HUES6 (cell line): ENCODE data around the gene KCNG4.
"Not testable (repeated sequence)": the region's sequence is repeated elsewhere in the genome, so short reads cannot be mapped to it uniquely, and the experiment has no call there.

Experiments
- H3K27ac ChIP-seq: 2 replicates; pipeline ENCODE4 v1.7.0; 2013; ENCODE audit warnings: low read depth, mild to moderate bottlenecking, low read length, inconsistent platforms
- H3K27me3 ChIP-seq: 2 replicates; pipeline ENCODE4 v1.6.1; 2013; ENCODE audit warnings: low read length; ENCODE audit not compliant: control insufficient read depth, insufficient read depth
- H3K36me3 ChIP-seq: 2 replicates; pipeline ENCODE4 v1.6.1; 2013; ENCODE audit warnings: low read length; ENCODE audit not compliant: control insufficient read depth, insufficient read depth
- H3K4me1 ChIP-seq: 2 replicates; pipeline ENCODE4 v1.6.1; 2013; ENCODE audit warnings: low read length; ENCODE audit not compliant: control insufficient read depth, insufficient read depth
- H3K4me3 ChIP-seq: 2 replicates; pipeline ENCODE4 v1.5.1; 2013; ENCODE audit warnings: low read depth, low read length
- H3K9ac ChIP-seq: one replicate; pipeline ENCODE4 v1.6.1; 2013; ENCODE audit warnings: mild to moderate bottlenecking, low read length
- H3K9me3 ChIP-seq: 2 replicates; pipeline ENCODE4 v1.6.1; 2013; ENCODE audit warnings: low read depth, low read length; ENCODE audit not compliant: control insufficient read depth, insufficient read depth

Gene KCNG4

GRCh38 chr16:84220851-84221250 lies 19.0 kb downstream of the KCNG4 start:
- Histone ChIP-seq H3K27ac (no peak overlapping the region), H3K9me3 (no peaks in the 10 kb centered on the region), H3K9ac (no peak overlapping the region), H3K4me3 (no peak overlapping the region), H3K36me3 (no peaks in the 10 kb centered on the region), H3K4me1 (peaks cover 10% of the 10 kb centered on the region; the same call in 1 of the 2 replicates), H3K27me3 (no peaks in the 10 kb centered on the region)

- Histone ChIP-seq H3K27ac (no peak overlapping the region), H3K4me1 (peaks cover 10% of the 10 kb centered on the region; the same call in 1 of the 2 replicates), H3K36me3 (no peaks in the 10 kb centered on the region), H3K9me3 (no peaks in the 10 kb centered on the region), H3K9ac (no peak overlapping the region), H3K4me3 (no peak overlapping the region), H3K27me3 (no peaks in the 10 kb centered on the region)
Observed at GRCh38 chr16:84218956-84219355, 20.9 kb downstream of the KCNG4 start.

GRCh38 chr16:84218176-84218823 lies 21.5 kb downstream of the KCNG4 start:
- no peak overlapping the region for H3K9ac ChIP-seq
- no peak overlapping the region for H3K27ac ChIP-seq
- no peaks in the 10 kb centered on the region for H3K36me3 ChIP-seq
- H3K4me1 ChIP-seq, result peaks cover 10% of the 10 kb centered on the region; the same call in 1 of the 2 replicates
- H3K4me3 ChIP-seq, result no peak overlapping the region
- no peaks in the 10 kb centered on the region for H3K27me3 ChIP-seq
- H3K9me3 ChIP-seq, result no peaks in the 10 kb centered on the region

GRCh38 chr16:84216144-84216543 lies 23.7 kb downstream of the KCNG4 start:
- not testable (repeated sequence) for H3K4me3 ChIP-seq, H3K9me3 ChIP-seq, H3K36me3 ChIP-seq, H3K27ac ChIP-seq, H3K9ac ChIP-seq, H3K27me3 ChIP-seq
- peaks cover 10% of the 10 kb centered on the region; the same call in 1 of the 2 replicates for H3K4me1 ChIP-seq

GRCh38 chr16:84215531-84215930 lies 24.3 kb downstream of the KCNG4 start:
- no peak overlapping the region for H3K4me3 ChIP-seq
- H3K27me3 ChIP-seq, result no peaks in the 10 kb centered on the region
- no peaks in the 10 kb centered on the region for H3K36me3 ChIP-seq
- no peaks in the 10 kb centered on the region for H3K9me3 ChIP-seq
- no peak overlapping the region for H3K27ac ChIP-seq
- peaks cover 10% of the 10 kb centered on the region; the same call in 1 of the 2 replicates for H3K4me1 ChIP-seq
- no peak overlapping the region for H3K9ac ChIP-seq

GRCh38 chr16:84214451-84215066 lies 25.3 kb downstream of the KCNG4 start:
- no peak overlapping the region for H3K4me3 ChIP-seq
- no peaks in the 10 kb centered on the region for H3K36me3 ChIP-seq
- H3K27me3 ChIP-seq, result no peaks in the 10 kb centered on the region
- H3K27ac ChIP-seq, result no peak overlapping the region
- no peaks in the 10 kb centered on the region for H3K9me3 ChIP-seq
- peaks cover 10% of the 10 kb centered on the region; the same call in 1 of the 2 replicates for H3K4me1 ChIP-seq
- H3K9ac ChIP-seq, result no peak overlapping the region

- Histone ChIP-seq H3K9me3 (no peaks in the 10 kb centered on the region), H3K4me3 (no peak overlapping the region), H3K4me1 (peaks cover 4% of the 10 kb centered on the region; the same call in 1 of the 2 replicates), H3K27ac (no peak overlapping the region), H3K9ac (no peak overlapping the region), H3K27me3 (no peaks in the 10 kb centered on the region), H3K36me3 (no peaks in the 10 kb centered on the region)
Observed at GRCh38 chr16:84212631-84213030, 27.2 kb downstream of the KCNG4 start.

- Histone ChIP-seq H3K27ac (no peak overlapping the region), H3K36me3 (no peaks in the 10 kb centered on the region), H3K9me3 (no peaks in the 10 kb centered on the region), H3K4me3 (no peak overlapping the region), H3K27me3 (no peaks in the 10 kb centered on the region), H3K9ac (no peak overlapping the region), H3K4me1 (peaks cover 6% of the 10 kb centered on the region; the same call in 1 of the 2 replicates)
Observed at GRCh38 chr16:84212154-84212553, 27.7 kb downstream of the KCNG4 start.

- Histone ChIP-seq H3K27me3 (no peaks in the 10 kb centered on the region), H3K9ac (no peak overlapping the region), H3K27ac (no peak overlapping the region), H3K36me3 (no peaks in the 10 kb centered on the region), H3K9me3 (no peaks in the 10 kb centered on the region), H3K4me3 (no peak overlapping the region), H3K4me1 (peaks cover 6% of the 10 kb centered on the region; the same call in 1 of the 2 replicates)
Observed at GRCh38 chr16:84209989-84210388, 29.8 kb downstream of the KCNG4 start.

- Histone ChIP-seq H3K9ac (no peak overlapping the region), H3K4me3 (no peak overlapping the region), H3K27ac (no peak overlapping the region), H3K9me3 (no peaks in the 10 kb centered on the region), H3K27me3 (no peaks in the 10 kb centered on the region), H3K4me1 (peaks cover 6% of the 10 kb centered on the region; the same call in 1 of the 2 replicates), H3K36me3 (no peaks in the 10 kb centered on the region)
Observed at GRCh38 chr16:84207879-84208278, 31.9 kb downstream of the KCNG4 start.

GRCh38 chr16:84207251-84207650 lies 32.6 kb downstream of the KCNG4 start:
- no peak overlapping the region for H3K9ac ChIP-seq
- no peaks in the 10 kb centered on the region for H3K27me3 ChIP-seq
- no peak overlapping the region for H3K4me3 ChIP-seq
- H3K9me3 ChIP-seq, result no peaks in the 10 kb centered on the region
- no peaks in the 10 kb centered on the region for H3K36me3 ChIP-seq
- H3K27ac ChIP-seq, result no peak overlapping the region
- H3K4me1 ChIP-seq, result peaks cover 6% of the 10 kb centered on the region; the same call in 1 of the 2 replicates
